ENCODE data around the gene PAX2.

Gene PAX2

DNA sequence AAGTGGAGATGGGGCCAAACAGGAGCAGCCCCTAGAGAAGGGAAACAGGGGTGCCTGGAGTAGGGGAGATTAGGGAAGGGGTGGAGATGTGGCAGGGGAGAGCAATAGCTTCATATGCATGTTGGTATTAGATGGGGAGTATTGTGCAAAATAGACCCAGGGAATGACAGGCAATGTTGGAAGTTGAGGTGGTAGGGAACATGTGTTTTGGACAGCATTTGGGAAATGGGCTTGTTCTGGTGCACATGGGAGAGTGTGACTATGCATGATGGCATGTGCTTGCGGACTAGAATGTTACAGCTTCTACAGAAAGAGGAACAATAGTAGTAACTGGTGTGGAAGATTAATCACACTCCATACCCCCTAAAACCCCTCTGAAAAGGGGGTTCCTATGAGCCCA lies 10.4 kb downstream of the PAX2 start:
- DNase-seq (ENCODE audit: low read depth in 2 of 2), result no peak

DNA sequence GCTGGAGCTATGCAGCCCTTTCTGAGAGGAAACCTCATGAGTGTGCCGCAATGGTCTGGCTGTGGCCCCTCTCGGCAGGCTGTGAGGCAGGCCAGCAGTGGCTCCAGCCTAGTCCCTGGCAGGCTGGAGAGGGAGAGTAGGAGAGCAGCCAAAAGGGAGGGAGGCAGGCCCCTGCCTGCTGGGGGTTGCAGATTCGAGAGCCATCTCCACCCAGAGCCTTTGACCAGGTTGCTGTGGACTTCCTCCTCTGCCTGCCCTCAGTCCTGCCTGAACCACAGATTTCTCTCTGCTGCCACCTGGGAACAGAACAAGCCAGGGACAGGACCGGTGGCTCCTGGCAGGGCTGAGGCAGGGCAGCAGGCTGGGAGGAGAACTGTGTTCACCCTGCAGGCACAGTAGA lies 13.9 kb downstream of the PAX2 start:
- no peak for DNase-seq (ENCODE audit: low read depth in 2 of 2)

DNA sequence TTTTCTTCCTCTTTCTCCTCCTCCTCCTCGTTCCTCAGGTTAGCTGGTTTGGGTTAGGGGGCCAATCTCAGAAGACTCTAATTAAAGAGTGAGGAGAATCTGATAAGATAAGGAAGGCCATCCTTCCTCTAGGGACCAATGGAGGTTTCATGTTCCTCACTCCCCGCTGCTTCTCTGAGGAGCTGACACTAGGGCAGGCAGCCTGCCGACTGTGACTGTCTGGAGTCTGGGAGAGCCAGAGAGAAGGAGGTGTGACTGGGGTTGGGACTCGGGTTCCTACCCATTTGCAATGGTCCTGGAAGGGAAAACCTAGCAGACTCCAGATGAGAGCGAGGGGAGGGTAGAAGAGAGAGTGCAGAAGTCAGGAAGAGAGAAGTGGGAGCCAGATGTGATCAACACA lies 15.3 kb downstream of the PAX2 start:
- no peak for DNase-seq (ENCODE audit: low read depth in 2 of 2)

DNA sequence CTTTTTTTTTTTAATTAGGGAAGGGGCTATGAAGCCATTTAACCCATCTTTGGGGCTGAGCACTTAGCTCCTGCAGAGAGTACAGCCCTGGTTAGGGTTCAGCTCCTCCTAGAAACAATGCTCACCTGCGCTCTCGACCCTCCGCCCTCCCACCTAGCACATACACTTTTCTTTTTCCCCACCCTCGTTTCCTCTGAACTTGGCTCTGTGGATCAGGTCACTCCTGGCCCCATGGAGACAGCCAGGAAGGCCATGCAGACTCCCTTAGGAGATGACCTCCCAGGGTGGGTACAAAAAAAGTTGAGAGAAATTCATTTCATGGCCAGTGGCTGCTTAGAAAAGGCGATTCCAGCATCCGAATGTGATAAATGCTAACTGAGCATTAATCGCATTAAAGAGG lies 15.8 kb downstream of the PAX2 start:
- no peak for DNase-seq (ENCODE audit: low read depth in 2 of 2)

DNA sequence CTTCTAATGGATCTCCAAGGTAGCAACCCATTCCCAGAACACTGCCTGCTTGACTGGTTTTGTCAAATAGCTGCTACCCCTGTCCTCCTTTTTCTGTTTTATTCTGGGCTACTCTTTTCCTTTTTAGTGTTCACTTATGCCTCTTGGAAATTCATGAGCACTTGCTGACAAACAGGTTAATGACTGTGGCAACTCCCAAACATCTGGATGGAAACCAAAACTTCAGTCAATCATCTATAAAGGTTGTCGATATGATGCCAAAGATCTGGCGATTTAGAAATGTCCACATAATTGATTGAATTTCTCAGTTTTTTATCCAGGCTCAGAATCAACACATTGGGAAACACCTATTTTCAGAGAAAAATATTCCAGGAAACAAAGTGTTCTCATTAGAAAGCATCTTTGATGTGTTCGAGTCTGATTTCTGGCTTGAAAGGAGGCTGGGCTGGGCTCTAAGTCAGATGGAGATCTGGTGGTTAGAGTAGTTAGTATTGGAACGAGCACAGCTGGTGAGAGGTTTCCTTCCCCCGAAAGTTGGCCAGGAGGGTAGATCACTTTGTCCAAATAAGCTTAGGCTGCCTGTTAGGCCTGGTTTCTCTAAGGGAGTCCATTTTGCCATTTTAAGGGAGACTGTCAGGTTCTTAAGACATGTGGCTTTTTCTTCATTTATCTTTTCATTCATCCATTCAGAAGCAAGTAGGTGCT lies 17.8 kb downstream of the PAX2 start:
- DNase-seq (ENCODE audit: low read depth in 2 of 2), result no peak

DNA sequence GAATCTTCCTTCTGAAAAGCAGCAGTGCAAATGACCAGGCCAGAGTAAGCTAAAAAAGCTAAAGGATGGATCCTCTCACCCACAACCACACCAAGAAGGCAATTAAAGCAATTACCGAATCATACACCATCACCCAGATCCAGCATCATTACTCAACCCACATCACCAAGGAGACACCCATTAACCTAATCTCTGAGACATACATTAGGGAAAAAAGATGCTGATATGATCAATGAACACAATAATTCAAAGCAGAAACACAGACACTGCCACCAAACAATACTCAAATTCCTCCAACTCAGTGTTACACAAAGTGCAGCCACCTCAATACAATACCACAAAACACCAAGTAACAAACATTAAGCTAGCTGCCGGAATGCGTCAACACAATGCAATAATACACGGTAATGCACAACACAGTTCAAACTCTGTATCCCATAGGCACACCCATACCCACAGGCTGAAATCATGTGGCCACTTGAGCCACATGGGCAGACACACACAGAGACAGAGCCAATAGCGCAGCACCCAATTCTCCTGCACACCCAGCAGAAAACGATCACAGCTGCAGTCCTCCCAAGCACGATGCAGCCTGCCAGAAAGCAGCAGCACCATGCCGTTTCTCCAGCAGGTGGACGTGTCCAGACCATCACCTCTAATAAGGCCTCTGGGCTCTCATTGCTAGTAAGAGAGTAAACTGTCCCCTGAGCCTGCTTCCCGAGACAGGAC lies 21.5 kb downstream of the PAX2 start:
- no peak for DNase-seq (ENCODE audit: low read depth in 2 of 2)

DNA sequence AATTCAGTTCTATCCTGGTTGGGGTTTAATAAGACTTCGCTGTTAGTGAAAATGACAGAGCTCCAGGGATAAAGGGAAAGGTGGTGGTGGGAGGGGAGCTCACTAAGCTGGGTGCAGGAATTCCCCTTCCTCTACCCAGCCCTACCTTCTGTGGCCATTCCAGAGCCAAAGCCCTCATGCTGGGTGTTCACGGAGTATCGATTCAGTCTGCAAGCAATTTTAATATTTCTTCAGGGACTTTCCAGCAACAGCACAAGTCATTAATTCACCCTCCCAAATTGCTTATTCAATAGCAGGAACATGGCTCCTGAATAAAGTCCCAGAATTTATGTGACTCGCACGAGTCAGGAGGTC lies 22.0 kb downstream of the PAX2 start:
- no peak for DNase-seq (ENCODE audit: low read depth in 2 of 2)

DNA sequence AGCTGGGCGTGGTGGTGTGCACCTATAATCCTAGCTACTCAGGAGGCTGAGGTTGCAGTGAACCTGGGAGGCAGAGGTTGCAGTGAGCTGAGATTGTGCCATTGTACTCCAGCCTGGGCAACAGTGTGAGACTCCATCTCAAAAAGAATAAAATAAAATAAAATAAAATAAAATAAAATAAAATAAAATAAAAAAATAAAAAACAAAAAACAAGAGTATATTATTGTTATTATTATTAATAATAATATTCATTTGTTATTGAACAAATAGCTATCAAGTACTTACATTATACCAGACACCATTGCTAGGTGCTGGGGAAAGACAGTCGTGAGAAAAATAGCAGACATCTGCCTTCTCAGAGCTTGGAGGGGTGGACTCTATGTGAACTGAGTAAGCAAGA lies 24.1 kb downstream of the PAX2 start:
- no peak for DNase-seq (ENCODE audit: low read depth in 2 of 2)

DNA sequence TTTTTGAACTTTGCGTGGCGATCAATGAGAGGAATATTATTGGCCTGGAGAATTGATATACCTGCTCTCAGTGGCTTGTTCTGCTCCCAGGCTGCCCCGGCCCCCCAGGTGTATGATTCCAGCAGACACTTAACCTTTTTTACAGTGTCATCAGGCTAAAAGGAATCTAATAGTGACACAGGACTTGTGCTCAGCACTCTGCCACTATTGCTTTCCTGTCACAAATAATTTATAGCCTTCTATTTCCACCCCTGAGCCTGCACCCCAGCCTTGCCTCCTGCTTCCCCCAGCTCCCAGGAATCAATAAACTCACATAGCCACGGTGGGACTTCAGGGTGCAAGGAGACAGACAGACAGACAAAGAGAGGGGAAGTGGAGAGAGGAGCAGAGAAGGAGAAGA lies 28.3 kb downstream of the PAX2 start:
- no peak for DNase-seq (ENCODE audit: low read depth in 2 of 2)

DNA sequence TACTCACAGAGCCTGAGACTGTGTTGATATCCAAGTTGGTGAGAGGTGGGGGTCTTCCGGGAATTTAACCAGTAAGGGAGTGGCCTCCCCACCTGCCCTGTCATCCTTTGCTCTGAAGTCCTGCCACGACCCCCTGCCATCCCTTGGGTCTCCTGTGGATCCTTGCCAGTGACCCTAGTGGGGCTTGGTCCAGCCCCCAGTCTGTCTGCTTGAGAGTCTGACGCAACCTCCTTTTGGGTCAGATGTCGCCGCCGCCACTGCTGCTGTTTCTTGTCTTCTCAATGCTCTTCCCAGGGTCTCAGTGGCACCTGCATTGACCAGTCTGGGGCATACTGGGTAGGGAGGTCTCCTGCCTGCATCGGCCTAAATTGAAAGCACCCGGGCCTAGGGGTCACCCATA lies 28.8 kb downstream of the PAX2 start:
- DNase-seq (ENCODE audit: low read depth in 2 of 2), result no peak

DNA sequence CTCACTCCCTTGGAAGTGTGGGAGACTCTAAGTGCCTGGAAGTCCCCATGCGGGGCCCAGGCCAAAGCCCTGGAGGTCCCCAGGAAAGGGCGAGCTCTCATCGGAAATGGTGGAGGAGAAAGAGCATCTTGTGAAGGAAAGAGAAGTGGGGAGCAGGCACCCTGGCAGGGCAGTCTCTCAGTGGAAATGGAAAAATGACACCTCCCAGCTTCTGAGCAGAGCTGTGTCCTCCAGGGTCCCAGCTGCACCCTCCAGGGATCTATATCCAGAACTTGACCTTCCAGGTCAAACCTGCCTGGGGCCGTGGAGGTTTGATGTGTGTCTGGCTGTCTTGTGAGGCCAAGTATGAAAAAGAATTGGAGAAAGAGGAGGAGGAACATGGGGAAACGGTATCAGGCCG lies 29.5 kb downstream of the PAX2 start:
- DNase-seq (ENCODE audit: low read depth in 2 of 2), result no peak

DNA sequence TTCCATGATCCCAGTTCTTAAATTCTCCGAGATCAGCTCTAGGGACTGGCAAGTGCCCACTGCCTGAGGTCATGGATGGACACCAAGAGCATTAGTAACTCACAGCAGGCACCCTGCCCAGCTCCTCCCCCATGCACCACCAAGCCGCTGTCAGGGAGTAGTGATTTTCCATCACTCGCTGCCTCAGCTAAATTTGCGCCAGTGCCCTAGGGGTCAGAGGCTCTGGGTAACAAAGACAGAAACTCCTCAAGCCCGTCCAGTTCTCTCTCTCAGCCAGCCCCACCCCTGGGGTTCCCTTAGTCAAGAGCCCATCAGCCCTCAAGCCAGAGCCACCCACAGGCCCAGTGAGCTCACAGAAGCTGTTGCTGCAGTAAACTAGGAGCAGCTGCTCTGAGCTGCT lies 30.0 kb downstream of the PAX2 start:
- no peak for DNase-seq (ENCODE audit: low read depth in 2 of 2)

DNA sequence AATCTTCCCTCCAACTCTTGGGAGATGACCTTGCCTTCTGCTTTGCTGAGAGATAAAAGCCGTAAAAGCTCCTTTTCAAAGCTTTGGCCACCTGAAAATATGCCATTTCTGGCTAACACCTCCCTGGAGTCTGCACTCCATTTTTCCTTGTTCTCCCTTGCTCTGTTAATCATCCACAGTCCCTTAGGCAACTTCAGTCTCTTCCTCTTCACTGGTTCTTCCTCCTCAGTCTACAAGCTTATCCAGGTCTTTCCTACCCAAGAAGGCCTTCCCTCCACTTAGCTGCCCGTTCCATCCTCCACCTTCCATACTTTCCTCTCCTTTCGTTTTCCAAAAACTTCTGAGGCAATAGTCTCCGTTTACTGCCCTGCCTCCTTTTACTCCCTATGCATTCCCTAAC lies 30.5 kb downstream of the PAX2 start:
- no peak for DNase-seq (ENCODE audit: low read depth in 2 of 2)

DNA sequence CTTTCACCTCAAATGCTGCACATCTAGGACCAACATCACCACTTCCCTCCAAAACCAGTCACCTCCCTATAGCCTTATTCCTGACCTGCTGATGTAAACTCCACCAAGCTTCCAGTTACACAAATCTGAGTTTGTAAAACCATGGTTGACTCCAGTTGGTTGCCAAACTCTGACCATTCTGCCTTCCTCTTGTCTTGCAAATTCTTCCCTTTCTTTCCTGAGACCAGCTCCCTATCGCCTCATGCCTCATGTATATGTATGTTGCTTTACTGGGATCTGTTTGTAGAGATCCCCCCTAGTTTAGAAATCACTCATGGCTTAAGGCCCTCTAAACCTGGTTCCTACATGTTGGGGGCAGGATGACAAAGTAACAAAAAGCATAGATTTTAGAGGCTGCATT lies 31.3 kb downstream of the PAX2 start:
- DNase-seq (ENCODE audit: low read depth in 2 of 2), result no peak

DNA sequence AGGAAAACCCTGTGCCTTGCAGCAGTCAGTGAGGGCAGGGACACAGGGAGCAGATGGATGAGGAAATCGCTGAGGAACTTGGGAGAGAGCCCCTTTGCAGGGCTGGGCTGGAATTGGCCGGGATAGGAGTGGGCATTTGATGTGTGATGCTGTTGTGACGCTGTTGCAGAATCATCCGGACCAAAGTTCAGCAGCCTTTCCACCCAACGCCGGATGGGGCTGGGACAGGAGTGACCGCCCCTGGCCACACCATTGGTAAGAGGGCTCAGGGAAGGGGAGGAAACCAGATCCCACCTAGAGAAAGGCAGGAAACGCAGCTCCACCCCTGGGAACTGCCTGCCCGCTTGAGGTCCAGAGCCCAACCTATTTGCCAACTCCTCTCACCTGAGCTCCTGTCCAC lies 33.9 kb downstream of the PAX2 start:
- DNase-seq (ENCODE audit: low read depth in 2 of 2), result no peak

DNA sequence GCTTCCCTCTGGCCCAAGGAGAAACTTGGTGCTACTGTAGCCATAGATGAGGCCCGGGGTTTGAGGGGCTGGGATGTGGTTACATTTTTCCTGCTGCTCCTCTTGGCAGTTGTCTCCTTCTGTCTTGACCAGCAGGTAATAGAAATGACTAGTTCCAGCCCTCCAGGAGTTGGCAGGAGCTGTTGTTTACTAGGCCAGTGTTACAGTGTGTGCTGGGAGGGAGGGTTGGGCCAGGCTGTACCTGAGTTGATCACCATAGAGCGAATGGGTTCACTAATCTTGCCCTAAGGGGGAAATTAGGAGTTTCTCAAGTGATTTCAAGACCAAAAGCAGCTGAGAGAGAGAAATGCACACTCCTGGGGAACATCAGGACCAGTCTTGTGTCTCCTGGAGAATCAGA lies 34.9 kb downstream of the PAX2 start:
- DNase-seq (ENCODE audit: low read depth in 2 of 2), result no peak

DNA sequence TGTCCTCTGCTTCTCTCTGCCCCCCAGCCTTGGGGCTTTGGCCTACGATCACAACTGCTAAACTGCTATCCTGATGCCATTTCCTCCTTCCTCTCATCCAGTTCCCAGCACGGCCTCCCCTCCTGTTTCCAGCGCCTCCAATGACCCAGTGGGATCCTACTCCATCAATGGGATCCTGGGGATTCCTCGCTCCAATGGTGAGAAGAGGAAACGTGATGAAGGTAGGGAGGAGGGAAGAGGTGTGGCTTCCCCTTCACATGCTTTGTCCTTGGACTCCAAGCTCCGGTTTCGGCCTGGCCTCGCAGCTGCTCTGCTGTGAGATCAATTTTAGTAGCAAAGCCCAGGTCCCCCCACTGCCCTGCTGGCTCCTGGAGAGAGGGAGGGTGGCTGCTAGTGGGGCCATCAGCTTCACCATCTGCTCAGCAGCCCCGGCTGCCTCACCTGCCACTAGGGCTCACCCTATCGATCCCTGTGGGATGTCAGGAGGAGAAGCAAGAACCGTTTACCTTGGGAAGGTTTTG lies 35.8 kb downstream of the PAX2 start:
- no peak for DNase-seq (ENCODE audit: low read depth in 2 of 2)

DNA sequence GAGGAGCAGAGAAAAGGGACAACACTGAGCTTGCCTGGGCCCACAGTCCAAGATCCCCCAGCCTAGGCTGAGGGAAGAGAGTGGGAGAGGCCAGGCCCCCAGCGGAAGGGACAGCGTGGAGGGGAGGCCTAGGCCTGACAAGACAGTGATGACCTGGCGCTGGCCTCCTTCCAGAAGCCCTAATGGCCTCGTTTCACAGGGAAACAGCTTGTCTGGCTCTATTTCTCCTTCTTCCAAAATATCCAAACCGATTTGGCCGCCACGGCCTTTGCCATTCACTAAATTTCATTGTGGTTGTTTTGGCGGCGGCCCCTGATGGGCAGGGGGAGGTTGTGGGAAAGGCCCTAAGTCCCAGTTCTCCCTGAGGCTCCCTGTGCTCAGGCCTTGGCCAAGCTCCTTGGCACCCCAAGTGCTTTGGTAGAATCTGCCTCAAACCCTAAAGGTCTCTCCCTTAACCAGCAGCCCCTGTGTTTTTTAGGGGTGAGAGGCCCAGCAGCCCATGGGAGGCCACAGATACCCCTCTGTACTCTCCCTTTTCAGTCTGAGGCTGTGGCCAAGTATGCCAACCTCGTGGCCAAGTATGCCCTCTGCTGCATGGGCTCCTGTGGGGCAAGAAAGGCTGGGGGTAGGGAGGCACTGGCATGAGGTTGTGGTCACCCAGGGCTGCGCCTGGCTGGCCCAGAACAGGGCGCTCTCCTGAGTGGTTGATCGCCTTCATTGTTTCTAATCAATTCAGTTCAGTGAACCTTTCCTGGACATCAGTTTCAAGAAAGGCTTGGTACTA lies 37.3 kb downstream of the PAX2 start:
- DNase-seq (ENCODE audit: low read depth in 2 of 2), result no peak

DNA sequence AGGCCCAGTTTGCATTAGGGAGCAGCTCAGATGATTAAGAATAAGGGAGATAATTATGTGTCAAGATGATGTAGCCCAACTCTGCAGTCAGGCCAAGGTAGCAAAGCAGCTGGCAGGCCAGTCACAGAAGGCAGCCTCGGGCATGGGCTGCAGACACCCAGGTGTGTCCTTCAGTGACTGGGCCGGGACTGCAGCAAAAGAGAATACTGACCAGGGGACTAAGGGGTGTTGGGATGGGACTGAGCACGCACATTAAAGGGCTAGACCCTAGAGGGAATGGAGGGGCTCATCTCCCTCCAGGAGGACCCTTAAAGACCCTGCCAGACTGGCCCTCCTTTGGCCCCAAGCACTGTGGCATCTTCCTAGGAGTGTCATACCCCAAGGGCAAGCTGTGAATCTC lies 38.7 kb downstream of the PAX2 start:
- no peak for DNase-seq (ENCODE audit: low read depth in 2 of 2)

DNA sequence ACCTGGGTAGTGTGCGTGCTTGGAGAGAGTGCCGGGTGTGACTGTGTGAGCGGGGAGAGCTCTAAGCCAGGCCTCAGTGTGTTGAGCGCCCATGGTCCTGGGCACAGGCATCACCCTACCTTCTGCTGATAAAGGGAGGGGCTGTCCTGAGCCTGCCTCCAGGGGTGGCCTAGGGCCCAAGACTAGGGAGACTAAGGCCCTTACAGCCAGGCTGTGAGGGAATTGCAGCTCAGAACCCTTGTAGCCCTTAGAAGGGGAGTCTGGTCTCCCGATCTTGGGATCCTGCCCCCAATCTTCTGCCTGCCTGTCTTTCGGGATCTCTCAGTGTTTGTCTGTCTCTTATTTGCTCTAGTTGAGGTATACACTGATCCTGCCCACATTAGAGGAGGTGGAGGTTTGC lies 41.2 kb downstream of the PAX2 start:
- no peak for DNase-seq (ENCODE audit: low read depth in 2 of 2)

DNA sequence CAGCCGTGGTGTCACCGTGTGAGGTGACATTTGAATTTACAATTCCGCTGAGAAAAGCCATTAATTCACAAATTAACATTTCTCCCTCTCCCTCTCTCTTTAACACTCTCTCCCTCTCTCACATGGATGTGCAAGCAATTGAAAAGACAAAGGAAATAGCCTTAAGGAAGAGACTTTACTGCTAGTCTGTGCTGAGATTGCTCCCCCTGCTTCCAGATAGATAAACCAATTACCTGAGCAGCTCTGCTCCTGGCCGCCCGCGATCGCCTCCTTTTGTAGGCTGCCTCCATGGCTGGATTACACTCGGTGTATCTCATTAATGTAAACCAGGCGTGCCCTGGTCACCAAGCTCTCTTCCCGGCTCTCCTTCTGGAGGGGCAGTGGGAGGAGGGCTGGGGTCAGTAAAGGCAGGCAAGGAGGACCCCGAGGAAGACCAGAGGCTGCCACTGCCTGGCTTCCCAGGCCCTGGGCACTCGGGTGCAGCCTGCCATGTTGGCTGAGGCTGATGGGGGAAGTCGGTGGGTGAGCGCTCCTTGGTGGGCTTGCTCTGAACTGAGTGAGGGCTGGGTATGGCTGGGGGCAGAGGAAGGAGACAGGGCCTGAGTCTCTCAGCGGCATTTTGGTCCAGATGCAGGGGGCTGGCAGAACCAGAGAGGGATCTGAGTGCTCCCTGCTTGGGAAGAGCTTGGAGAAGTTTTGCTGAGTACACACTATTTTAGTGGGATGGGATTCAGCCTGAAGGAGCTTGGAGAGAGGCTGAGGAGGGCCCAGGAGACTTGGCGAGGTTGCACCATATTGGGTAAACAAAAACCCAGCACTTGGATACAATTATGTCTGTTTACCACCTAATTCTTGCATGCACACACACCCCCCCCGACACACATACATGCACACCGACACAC lies 42.9 kb downstream of the PAX2 start:
- DNase-seq (ENCODE audit: low read depth in 2 of 2), result no peak

DNA sequence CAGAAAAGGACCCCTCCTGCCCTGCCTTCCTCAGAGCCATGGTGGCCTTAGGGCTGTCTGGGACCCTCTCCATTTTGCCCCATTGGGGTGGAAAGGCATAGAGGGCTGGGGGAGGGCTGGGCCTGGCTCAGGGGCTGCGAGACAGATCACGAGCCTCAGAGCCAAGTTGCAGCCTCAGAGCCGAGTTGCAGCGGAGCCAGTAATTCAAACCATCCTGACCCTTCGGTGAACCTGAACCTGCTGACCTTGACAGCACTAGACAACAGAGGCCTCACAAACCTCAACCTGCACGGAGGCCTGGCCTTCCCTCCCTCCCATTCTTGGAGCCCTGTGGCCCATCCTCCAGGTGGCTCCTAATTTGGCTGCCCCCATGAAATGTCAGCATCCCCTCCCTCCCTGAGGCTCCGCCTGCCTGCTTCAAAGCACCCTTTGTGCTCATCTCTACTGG lies 45.4 kb downstream of the PAX2 start:
- no peak for DNase-seq (ENCODE audit: low read depth in 2 of 2)

Data from activated CD8-positive, alpha-beta memory T cell treated with anti-CD3 and anti-CD28 coated beads for 4 hours (primary cell).